Measurements from ENCODE around the gene IGF2BP2.
"Not testable (repeated sequence)": the region's sequence is repeated elsewhere in the genome, so short reads cannot be mapped to it uniquely, and the experiment has no call there.

IGF2BP2 gene

DNA sequence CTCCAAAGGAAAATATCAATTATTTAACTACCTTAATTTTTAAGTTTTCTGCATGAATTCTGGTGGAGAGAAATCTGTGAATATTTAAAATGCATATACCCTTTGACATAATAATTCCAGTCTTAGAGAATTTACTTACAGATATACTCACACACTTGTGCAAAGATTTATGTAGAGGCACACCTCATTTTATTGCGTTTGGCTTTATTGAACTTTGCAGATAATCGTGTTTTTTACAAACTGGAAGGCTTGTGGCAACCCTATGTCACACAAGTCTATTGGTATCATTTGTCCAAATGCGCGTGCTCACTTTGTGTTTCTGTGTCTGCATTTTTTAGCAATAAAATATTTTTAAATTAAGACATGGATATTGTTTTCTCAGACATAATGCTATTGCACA, 157.3 kb downstream of the IGF2BP2 start:
- no peak for DNase-seq (ENCODE audit: low read depth)
- TF ChIP-seq, protein P1, sequence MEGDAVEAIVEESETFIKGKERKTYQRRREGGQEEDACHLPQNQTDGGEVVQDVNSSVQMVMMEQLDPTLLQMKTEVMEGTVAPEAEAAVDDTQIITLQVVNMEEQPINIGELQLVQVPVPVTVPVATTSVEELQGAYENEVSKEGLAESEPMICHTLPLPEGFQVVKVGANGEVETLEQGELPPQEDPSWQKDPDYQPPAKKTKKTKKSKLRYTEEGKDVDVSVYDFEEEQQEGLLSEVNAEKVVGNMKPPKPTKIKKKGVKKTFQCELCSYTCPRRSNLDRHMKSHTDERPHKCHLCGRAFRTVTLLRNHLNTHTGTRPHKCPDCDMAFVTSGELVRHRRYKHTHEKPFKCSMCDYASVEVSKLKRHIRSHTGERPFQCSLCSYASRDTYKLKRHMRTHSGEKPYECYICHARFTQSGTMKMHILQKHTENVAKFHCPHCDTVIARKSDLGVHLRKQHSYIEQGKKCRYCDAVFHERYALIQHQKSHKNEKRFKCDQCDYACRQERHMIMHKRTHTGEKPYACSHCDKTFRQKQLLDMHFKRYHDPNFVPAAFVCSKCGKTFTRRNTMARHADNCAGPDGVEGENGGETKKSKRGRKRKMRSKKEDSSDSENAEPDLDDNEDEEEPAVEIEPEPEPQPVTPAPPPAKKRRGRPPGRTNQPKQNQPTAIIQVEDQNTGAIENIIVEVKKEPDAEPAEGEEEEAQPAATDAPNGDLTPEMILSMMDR (IDR thresholded peaks at IDR 0.05; ENCODE audit: low read length, missing control alignments), result no peak
- no peak overlapping the region for H3K4me3 ChIP-seq (replicated peaks; ENCODE audit: low read depth, low read length)

DNA sequence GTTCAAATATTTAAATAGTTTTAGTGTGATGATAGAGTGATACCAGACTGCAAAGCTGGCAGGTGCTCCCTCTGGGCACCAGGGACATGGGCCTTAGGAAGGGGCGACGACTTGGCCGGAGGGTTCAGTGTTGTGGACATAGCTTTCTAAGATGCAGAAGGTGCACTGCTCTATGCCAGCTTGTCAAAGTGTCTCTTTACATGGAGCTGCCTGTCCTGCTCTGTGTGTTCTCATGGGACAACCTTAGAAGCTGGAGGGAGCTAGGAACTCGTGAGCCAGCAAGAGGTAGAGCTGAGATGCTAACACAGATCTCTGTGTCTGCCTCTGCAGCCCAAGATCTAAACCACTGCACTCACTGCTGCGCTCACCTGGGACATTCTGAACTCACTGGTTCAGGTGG, 160.9 kb downstream of the IGF2BP2 start:
- H3K4me3 ChIP-seq (replicated peaks; ENCODE audit: low read depth, low read length), result no peak overlapping the region
- TF ChIP-seq, protein P1 (IDR thresholded peaks at IDR 0.05; ENCODE audit: low read length, missing control alignments), result no peak

DNA sequence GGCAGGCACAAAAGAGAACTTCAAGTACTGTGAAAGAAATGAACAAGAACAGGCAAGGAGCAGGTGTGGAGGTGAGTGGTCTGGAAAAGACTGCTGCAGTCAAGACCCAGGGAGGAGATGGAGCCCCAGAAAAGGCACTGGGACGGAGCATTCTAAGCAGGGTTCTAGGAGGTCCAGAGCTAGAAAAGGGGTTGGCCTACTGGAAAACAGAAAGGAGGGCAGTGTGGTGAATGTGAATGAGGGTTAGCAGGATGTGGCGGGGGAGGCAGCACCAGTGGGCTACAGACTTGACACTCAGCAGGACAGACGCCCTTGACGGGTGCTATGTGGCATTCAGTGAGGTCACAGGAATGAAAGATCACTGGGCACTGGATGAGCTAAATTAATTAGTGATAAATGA, 163.1 kb downstream of the IGF2BP2 start:
- H3K4me3 ChIP-seq (replicated peaks; ENCODE audit: low read depth, low read length), result no peak overlapping the region
- no peak for DNase-seq (ENCODE audit: low read depth)
- TF ChIP-seq, protein P1 (IDR thresholded peaks at IDR 0.05; ENCODE audit: low read length, missing control alignments), result no peak

More for the DNA sequence above, 160.9 kb downstream of the IGF2BP2 start:
- no peak for DNase-seq (ENCODE audit: low read depth)

DNA sequence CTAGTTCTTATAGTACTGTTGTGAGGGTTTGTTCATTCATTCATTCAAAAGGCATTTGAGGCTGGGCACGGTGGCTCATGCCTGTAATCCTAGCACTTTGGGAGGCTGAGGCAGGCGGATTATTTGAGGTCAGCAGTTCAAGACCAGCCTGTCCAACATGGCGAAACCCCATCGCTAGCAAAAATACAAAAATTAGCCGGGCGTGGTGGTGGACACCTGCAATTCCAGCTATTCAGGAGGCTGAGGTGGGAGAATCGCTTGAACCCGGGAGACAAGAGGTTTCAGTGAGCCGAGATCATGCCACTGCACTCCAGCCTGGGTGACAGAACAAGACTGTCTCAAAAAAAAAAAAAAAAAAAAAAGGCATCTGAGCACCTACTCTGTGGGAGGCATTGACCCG, 163.5 kb downstream of the IGF2BP2 start:
- H3K4me3 ChIP-seq (replicated peaks; ENCODE audit: low read depth, low read length); DNase-seq (ENCODE audit: low read depth): not testable (repeated sequence)

DNA sequence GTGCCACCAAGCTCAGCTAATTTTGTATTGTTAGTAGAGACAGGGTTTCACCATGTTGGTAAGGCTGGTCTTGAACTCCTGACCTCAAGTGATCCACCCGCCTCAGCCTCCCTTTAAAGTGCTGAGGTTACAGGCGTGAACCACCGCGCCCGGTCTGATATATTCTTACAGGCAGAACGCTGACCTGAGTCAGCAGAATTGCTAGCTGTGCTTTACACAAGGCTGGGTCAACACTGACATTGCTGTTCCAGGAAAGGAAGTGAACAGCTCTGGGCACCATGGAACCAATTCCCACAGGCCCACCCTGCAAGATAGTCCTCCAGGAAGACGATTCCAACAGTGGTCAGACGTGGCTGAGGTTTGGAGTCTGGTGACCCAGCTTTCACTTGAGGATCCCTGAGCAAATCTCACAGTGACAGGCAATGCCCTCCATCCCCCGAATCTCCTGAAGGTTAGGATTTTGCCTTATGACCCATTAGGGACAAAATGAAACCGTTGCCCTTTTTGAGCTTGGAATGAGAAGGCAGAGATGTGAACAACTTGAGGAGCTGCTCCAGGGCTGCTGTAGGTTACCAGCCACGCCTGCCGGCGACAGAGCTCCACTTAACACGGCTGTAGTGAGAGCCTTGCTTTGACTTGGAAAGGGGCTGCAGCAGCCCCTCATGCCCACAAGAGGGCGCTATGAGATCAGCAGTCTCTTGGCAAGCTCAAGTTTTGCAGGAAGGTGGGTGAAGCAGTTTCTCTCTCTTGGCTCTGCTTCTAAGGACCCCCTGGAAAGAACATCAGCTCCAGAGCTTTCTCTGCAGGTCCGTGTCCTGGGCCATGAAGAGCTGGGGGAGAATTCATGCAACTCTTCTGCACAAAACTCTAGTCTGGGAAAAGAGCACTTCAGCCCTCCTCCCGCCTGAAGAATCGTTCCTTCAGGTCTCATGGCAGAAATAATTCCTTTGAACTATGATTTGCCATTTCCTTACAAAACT, 164.6 kb downstream of the IGF2BP2 start:
- H3K4me3 ChIP-seq (replicated peaks; ENCODE audit: low read depth, low read length), result no peak overlapping the region
- TF ChIP-seq, protein P1 (IDR thresholded peaks at IDR 0.05; ENCODE audit: low read length, missing control alignments), result peak; percentile 100

DNA sequence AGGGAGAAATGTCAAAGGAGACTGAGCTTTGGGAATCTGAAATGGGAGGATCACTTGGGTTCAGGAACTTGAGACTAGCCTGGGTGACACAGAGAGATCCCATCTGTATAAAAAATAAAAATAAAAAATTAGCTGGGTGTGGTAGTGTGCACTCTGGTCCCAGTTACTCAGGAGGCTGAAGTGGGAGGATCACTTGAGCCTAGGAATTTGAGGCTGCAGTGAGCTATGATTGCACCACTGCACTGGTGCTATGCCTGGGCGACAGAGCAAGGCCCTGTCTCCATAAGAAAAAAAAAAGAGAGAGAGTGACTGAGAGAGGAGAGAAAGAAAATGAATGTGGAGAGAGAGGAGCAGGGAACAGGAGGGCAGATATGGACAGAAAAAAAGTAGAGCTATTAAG, 165.9 kb downstream of the IGF2BP2 start:
- DNase-seq (ENCODE audit: low read depth), result no peak

More for the DNA sequence above, 164.6 kb downstream of the IGF2BP2 start:
- DNase-seq (ENCODE audit: low read depth), result peak; percentile 88

DNA sequence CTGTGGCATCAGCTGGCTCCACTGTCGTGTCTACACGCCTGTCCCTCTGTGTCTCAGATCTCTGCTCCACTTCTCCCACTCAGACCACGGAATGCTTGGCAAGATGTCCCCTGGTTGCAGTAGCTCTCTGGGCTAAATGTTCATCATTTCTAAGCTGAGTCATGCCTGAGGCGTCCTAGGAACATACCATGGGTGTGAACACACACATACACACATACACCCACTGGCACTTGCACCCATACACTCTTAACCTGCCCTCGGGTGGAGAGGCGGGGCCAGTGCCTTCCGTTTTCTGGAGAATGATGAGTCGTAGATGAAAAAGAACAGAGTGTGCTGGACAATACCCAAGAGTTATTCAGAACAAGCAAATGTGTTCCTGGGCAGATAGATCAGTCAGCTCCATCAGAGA, 166.3 kb downstream of the IGF2BP2 start:
- TF ChIP-seq, protein P1 (IDR thresholded peaks at IDR 0.05; ENCODE audit: low read length, missing control alignments), result no peak
- no peak overlapping the region for H3K4me3 ChIP-seq (replicated peaks; ENCODE audit: low read depth, low read length)
- DNase-seq (ENCODE audit: low read depth), result peak; percentile 98

More for the DNA sequence above, 165.9 kb downstream of the IGF2BP2 start:
- H3K4me3 ChIP-seq (replicated peaks; ENCODE audit: low read depth, low read length), result no peak overlapping the region
- TF ChIP-seq, protein P1 (IDR thresholded peaks at IDR 0.05; ENCODE audit: low read length, missing control alignments), result no peak

All from fibroblast of pulmonary artery (primary cell).